CD4-positive, alpha-beta T cell treated with Interleukin-4 for 4 hours (primary cell): Measurements from ENCODE around the gene HECW1.

Experiments
- DNase-seq: peaks from one replicate; pipeline ENCODE4 v3.0.0-alpha.2; 2020

The HECW1 gene

DNA sequence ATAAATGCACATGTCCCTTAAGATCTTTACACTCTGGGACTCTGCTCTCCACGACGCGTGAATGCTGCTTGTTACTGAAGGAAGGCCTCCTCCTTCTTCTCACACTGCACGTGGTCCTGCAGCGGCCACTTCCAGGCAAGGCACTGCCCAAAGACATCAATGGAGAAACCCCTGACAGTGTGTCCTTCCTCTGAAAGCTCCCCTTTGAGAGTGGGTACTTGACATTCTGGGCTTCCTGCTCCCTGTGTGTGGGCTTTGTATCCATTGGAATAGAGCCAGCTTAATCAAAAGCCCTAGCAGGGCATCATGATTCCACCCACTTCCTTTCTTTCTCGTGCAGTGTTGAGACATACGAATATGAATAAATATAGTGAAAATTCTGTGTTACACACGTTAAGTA lies 400.8 kb downstream of the HECW1 start:
- no peak for DNase-seq

DNA sequence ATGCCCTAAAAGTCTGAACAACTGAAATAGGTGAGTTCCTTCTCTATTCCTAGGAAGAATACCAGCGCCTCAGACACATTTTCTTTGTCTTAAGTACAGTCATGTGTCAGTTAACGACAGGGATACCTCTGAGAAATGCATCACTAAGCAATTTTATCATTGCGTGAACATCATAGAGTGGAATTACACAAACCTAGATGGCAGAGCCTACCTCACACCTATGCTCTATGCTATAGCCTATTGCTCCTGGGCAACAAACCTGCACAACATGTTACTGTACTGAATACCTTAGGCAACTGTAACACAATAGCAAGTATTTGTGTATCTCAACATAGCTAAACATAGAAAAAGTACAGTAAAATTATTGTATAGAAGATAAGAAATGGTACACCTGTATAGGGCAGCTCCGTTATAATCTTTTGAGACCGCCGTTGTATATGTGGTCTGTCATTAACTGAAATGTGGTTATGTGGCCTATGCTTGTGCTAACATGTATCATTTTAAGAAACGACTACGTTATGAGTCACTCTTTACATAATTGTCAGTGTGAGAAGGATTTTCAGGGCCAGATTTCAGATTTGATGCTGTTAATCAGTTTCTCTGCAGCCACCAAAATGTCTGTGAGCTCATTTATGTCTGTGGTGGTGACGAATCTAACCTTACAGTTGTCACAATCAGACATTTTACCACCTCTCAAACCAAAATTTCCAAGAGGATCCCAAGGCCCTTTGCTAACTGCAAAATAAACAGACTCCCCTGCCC lies 404.3 kb downstream of the HECW1 start:
- DNase-seq: peak; percentile 5

DNA sequence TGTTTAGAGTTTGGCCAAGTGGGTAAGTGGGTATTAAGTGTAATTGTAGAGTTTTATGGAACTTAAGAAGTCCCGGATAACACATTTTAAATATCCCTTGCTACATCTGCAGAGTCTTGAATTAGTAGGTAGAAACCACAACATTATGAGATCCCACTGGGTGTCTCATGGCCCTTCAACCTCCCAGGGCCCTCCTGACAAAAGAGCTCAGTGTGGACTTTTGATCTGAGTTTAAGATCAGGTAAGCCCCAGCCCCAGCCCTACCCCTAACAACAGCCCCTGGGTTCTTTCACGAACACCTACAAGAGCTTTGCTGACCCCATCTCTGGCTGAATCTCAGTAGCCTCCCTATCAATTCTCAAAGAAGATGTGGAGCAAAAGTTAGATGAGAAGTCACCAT lies 405.0 kb downstream of the HECW1 start:
- DNase-seq: no peak

DNA sequence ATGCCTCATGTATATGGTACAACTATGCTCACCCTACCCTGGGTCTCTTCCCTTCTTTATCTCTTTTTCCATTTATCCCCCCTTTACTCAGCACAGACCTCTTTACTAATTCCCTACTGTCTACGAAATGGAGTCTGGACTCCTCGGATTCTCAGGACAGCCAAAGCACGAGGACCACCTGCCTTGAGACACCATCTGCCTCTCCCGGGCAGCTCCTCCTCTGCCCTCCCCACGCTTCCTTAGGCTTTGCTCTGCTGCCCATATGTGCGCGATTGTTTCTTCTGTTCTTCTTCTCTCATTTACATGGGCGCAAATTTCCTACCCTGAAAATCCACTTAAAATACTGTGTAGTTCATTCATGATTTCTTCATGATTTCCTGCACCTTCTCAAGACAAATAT lies 407.8 kb downstream of the HECW1 start:
- DNase-seq: no peak

DNA sequence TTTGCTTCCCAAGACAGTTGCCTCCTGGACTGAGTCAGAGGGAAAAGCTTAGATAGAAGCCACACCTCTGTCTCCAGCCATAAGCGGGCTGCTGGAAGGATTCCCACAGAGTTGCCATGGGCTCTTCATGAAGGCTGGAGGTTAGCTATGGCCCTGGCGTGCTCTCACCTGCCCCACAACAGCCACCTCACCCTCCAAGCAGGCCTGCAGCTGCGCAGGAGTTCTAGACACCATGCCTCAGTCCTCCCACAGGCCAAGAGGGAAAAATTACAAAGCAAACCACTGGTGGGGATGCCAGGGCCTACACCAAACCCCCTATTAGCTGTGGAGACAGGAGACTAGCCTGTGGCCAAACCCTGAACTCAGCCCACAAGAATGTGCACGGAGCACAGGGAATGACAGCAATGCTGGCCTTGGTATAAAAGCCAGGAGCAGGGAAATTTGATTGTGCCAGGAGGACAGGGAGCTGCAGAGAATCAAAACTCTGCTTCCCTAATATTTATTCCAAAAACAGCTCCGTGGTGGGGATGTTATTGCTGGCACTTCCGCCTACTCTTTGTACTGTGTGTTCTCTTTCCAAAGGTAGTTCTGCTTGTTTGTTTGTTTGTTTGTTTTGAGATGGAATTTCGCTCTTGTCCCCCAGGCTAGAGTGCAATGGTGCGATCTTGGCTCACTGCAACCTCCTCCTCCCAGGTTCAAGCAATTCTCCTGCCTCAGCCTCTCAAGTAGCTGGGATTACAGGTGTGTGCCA lies 410.1 kb downstream of the HECW1 start:
- DNase-seq: no peak

DNA sequence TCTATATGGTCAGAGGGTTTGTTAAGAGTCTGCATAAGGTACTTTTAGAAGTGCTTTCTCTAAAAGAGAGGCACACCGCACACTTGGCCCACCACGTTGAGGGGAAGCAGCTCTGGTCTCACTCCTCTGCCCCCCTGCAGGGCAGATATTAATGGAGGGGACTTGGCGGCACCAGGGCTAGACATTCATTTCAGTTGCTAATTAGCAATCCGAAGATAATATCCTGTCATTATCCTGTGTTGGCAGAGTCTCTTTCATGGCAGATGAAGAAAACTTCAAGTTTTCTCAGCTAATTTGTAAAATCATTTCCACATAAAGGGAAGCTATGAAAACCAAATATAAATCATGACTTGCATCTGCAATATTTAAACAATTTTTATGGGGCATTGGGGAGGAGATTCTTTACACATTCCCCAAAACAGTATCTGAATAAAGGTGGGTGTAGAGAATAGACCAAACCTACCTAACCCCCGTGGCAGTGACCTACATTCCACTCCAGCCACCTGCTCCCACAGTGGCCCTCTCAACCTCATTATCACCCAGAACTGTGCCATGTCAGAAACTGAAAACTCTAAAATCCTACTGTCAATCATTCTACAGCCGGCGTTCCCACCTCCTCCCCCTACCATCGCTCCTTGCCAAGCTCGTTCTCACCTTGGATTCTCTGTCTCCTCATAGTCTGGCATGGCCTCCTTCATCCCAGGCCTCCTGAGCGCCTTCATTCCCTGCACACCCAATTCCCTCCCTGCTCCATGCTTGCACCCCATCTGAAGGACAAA lies 416.3 kb downstream of the HECW1 start:
- DNase-seq: no peak

DNA sequence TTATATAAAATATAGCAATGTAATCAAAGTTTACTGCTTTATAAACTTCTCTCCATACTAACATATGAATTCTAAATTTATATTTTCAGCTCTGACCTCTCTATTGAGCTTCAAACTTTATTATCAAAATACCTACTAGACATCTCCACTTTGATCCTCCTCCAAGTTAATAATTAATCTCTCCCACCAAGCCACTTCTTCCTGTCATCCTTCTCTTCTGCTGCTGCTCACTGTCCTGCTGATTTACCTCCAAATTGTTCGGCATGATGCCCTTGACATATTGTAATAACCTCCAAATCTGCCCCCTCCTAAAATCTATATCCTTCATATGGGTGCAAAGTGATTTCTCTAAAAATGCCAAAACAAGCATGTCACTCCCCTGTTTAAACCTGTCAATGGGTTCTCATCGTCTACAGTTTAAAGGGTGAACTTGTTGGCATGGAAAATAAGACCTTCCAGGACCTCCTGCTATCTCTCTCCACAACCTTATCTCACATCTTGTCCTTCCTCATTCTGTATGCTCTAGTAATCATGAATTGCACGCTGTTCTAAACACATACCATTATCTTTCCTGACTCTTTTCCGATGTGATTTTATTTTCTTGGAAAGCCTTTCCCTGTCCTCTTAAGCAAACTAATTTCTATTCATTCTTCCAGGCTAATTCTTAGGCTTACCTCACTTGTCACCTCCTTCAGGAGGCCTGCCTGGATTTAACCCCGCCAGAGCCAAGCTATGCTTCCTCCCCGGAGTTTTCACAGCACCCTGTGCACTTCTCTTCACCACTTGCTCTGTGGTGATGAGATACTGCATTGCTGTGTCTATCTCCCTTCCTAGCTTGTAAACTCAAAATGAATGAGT lies 418.3 kb downstream of the HECW1 start:
- no peak for DNase-seq

DNA sequence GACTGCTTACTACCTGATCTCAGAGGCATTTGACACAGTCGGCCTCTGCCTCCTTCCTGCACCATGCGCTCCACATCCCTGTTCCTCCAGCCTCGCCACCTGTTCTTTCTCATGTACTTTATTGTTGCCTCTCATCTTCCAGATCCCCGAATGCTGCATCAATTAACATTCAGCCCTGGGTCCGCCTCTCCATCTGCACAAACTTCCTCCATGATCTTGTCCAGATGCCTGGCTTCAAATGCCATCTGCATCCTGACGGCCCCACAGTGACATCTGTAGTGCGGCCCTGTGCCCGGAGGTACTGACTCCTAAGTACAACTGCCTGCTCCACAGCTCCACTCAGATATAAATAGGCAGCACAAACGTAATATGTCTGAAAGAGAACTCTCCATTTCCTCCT lies 419.3 kb downstream of the HECW1 start:
- DNase-seq: no peak

DNA sequence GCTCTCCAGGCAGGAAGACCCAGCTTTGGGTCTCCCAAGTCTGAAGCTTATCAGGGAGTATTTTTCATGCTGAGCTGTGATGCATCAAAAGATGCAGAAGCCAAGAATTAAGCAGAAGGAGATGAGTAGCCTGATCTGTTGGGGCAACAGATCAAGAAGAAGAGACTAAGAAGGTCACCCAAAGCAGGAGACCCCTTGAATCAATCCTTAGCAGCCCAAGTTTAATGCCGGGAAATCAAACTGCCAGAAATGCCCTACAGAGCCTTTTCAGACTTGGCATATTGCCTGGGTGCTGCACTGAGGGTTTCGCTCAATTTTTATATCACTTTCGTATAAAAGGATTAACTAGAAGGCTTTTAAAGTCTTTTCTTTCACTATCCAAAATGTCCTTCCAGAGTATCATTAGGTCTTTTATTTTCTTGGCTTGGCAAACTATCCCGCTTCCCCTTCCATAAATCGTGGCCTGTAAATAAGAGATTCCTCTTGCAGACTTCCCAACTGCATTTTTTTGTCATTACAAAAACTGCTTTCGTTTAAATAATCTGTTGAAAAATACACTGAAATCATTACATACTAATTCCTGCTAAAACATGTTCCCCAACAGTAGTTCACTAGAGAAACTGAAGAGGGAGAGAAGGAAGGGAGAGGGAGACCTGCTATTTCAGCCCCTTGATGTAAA lies 421.5 kb downstream of the HECW1 start:
- no peak for DNase-seq

DNA sequence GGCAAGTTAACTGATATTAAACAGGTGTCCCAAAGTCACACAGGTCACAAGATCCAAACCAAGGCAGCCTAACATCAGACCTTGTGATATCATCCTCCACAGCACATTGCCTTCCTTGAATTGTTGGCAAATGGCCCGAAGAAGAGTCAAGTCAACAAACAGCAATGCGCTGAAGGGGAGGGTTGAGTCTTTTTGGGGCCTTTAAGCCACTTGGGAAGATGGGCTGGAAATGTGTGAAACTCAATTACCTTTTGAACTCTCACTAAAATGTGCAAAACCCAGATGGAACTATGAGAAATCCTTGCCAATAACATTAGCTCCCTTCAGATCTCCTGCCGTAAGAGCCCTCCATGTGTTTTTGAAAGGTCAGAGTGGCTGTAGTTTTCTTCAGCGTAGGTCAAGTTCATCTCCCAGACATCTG lies 422.6 kb downstream of the HECW1 start:
- no peak for DNase-seq

DNA sequence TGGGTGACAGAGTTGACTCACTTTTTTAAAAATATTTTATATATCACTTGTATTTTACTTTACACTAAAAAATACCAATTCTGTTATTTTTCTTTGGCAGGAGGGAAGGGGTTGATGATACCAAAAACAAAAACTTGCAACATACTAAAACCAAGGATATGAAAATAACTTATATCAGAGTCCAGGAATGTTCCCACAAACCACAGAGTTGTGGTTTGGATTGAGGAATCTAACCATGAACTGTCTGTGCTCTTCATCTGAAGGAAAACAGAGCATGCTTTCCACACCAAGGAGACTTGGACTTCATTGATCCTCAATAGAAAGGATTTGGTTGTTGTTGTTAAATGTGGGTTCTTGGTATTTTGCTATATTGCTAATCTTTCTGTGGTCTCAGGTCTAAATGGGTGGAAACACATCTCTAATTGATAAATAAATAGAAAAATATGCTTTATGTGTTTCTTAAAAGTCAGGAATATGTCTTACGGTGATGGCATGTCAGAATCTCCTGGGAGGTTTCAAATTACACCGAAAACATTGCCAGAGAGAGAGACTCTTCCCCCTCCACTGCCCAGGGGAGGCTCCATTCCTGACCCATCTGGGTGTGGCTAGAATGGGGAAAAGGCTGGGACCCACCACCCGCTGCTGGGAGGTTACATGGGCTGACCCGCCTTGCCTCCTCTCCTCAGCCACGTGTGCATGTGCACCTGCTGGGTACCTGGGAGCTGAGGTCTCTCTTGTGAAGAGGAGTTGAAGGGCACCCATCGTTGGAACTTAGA lies 423.6 kb downstream of the HECW1 start:
- DNase-seq: no peak

DNA sequence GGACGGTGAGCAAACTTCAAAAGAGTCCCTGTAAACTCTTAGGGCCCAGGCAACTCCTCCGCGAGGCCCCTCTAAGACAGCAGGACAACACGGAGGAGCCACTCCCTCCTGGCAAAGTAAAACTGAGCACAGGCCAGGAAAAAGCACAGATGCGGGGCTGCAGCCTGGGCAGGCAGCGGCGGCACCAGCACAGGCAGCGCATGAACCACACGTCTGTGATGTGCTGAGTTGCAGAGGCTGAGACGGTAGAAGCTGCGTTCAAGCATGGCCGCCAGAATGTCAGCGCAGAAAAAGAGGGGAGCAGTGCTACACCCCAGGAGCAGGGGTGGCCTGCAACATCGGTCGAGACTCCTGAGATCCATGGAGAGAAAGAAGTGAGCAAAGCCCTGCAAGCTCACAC lies 424.3 kb downstream of the HECW1 start:
- DNase-seq: no peak

DNA sequence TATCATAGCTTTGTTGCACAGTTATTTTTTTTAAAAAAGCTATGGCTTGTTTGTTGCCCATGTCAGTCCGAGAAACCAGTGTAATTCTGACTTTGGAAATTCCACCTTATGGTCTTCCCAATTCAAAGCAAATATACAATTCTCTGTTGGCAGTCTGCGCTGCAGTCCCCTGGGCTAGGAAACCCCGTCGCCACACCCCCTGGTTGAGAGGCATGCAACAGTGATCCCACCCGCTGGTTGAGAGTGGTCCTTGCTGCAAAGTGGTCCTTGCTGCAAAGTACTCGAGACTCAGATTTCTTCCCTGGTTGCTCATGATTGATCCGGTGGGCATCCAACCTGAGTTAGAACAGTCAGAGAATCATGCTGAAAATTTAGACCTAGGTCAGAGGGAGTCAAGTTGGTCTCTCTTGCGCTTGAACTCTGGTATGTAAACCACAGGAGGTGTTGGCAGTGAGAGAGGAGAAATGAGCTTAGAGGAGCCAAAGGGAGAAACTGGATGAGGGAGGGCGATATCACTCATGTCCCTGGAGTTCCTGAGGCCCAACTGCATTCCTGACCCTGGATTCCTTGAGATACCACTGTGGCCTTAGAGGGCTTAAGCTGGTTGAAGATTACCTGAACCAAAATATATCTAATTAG lies 425.4 kb downstream of the HECW1 start:
- DNase-seq: no peak

DNA sequence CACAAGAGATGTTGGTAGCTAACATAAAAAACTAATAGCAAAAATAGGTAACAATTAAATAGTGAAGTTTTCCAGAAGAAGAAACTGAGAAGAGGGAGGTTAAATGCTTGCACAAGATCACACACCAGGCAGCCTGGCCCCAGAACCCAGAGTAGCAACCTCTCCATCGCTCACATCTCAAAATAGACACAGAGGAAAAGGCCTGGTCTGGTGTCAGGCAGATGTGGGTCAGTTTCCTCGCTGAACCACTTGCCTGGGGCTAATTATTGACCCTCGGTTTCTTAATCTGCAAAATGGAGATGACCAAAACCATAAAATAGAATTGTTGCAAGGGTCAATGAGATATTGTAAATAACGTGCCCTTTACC lies 425.9 kb downstream of the HECW1 start:
- no peak for DNase-seq

DNA sequence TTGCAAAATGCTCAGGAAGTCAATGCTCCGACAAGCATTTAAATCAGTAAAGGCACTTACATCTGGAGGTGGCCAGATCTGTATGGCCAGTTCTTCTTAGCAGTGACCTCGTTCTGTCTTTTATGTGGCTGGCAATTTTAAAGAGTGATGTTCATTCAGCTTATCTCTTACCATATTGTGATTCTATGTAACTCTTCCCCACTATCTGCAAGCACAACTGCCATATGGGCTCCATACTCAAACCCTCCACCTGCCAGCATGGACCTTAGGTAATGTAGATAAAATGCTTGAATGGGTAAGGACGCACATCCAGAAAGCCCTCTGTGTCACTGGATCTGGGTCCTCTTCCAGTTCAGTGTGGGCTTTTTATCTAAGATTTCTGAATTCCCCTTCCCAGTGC lies 428.0 kb downstream of the HECW1 start:
- no peak for DNase-seq

DNA sequence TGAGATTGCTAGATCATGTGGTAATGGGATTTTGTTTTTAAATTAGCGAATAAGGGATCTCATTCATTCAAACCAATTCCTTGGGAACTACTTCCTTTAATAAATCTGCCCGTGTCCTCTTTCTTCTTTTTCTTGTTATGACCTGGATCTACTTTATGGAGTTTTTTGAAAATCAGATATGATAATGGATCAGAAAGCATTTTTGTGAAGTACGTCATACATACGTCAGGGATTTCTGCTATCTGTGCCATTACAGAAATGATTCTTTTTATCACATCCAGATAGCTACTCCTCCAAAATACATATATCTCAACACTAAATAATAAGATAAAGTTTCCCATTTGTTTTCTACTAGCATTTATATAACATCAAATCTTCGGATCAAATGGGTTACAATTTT lies 430.3 kb downstream of the HECW1 start:
- no peak for DNase-seq

DNA sequence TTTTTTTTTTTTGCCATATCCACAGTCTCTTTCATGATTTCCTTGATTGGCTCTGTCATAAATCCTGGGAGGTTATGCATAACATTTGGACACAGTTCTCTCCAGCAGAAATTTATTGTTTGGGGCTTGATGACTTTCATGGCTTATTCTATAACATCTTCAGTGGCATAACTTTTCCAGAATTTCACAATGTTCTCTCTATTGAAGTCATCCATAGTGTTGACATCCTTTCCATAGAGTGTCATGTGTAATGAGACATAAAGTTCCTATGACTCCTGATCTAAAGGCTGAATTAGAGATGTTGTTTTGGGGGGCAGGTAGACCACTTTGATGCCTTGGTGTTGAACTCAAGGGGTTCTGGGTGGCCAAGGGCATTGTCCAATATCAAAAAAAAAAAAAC lies 433.8 kb downstream of the HECW1 start:
- no peak for DNase-seq

DNA sequence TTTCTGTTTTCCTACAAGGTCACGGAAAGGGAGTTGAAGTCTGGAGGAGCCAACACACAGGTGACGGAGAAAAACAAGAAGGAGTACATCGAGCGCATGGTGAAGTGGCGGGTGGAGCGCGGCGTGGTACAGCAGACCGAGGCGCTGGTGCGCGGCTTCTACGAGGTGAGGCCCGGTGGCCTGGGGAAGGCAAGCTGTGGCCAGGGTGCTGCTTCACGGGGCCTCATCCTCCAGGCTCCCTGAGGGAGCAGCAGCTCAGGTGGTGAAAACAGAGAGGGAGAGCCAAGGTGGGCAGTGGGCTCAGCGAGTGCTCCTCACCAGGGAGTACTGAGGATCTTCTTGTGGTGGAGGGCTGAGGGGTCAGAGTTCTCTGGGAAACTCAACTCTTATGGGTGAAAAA lies 438.0 kb downstream of the HECW1 start:
- DNase-seq: no peak

DNA sequence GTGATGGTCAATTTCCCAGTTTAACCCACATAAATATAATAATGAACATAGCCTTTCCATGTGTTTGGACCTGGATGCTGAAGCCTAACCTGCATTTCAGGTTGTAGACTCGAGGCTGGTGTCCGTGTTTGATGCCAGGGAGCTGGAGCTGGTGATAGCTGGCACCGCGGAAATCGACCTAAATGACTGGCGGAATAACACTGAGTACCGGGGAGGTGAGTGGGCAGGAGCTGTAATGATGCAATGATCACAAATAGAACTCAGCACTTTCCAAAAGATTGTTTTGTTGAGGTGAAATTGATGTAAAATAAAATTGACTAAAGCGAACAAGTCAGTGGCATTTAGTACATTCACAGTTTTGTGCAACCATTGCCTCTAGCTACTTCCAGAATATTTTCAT lies 439.7 kb downstream of the HECW1 start:
- no peak for DNase-seq

DNA sequence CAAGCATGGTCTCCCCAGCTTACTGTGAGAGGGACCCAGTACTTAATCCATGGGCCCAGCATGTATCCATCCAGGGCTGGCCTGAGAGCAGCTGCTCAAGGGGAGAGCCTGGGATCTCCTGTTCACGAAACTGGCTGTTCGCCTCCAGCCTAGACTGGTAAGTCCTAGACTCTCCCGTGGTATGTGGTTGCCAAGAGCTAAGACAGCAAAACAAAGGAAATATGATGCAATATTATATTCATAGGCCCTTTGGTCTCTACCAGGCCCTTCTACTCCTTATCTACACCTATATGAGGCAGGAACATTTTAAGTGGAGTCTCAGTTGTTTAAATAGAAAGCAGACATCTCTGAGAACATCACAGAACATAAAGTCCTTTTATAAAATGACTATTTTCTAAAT lies 441.6 kb downstream of the HECW1 start:
- no peak for DNase-seq

DNA sequence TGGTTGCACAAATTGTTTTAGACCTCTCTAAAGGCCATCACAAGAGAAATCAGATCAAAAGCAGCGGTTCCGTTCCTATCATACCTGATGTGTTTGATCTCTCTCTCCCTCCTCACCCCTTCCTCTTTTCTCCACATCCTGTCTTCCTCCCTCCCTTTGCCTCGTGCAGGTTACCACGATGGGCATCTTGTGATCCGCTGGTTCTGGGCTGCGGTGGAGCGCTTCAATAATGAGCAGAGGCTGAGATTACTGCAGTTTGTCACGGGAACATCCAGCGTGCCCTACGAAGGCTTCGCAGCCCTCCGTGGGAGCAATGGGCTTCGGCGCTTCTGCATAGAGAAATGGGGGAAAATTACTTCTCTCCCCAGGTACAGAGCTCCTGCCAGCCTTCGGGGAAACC lies 442.0 kb downstream of the HECW1 start:
- DNase-seq: peak; percentile 3
